Left ventricle myocardium inferior (tissue), 1 donor: ENCODE data around the gene TOR3A. TPM values are rescaled to one million over a fixed set of nuclear protein-coding genes. Genes with fewer than 3 reads are reported as not detected.
A peak's percentile ranks its signal among the peaks of the same experiment; 100 is the strongest.
"Not testable (repeated sequence)": the region's sequence is repeated elsewhere in the genome, so short reads cannot be mapped to it uniquely, and the experiment has no call there.

Source experiments
- DNase-seq: peaks from one replicate; pipeline ENCODE4 v3.0.0-alpha.2; 2020
- H3K27ac ChIP-seq: fragments of 200-600 bp; replicated peaks from 2 replicates; pipeline ENCODE4 v1.8.0; 2021
- H3K27me3 ChIP-seq: fragments of 200-600 bp; 2 replicates; pipeline ENCODE4 v1.8.0; 2021; ENCODE audit warnings: low read depth
- H3K36me3 ChIP-seq: fragments of 200-600 bp; 2 replicates; pipeline ENCODE4 v1.8.0; 2021
- H3K4me1 ChIP-seq: fragments of 200-600 bp; 2 replicates; pipeline ENCODE4 v1.8.0; 2021
- H3K4me3 ChIP-seq: fragments of 200-600 bp; 2 replicates; pipeline ENCODE4 v1.8.0; 2021; ENCODE audit warnings: mild to moderate bottlenecking, moderate library complexity
- H3K9me3 ChIP-seq: fragments of 200-600 bp; replicated peaks from 2 replicates; pipeline ENCODE4 v1.8.0; 2021
- intact Hi-C: fragments of 100-400 bp; cut with micrococcal nuclease; formaldehyde crosslinking; loops from one replicate; pipeline ENCODE4 v1.11.0; 2022
- total RNA-seq: library from RNA; stranded (reverse); fragmentation: NEBNext Ultra II Directional; extraction: Animal tissue kit (Norgen Biotek cat#: 25700); gene quantifications from one replicate; pipeline ENCODE4 v1.2.1, GENCODE V29; 2021
- TF ChIP-seq, protein P1 (sequence below): fragments of 200-600 bp; IDR thresholded peaks from 2 replicates; pipeline ENCODE4 v1.8.0; 2021; ENCODE audit warnings: antibody characterized with exemption, mild to moderate bottlenecking, borderline replicate concordance
- donor health status: DM: no; HTN: yes; CAD: no; lungs with severe emphysema.

TOR3A gene
- total RNA-seq, 1 donor from 2014 or later = 9.6 TPM

DNA sequence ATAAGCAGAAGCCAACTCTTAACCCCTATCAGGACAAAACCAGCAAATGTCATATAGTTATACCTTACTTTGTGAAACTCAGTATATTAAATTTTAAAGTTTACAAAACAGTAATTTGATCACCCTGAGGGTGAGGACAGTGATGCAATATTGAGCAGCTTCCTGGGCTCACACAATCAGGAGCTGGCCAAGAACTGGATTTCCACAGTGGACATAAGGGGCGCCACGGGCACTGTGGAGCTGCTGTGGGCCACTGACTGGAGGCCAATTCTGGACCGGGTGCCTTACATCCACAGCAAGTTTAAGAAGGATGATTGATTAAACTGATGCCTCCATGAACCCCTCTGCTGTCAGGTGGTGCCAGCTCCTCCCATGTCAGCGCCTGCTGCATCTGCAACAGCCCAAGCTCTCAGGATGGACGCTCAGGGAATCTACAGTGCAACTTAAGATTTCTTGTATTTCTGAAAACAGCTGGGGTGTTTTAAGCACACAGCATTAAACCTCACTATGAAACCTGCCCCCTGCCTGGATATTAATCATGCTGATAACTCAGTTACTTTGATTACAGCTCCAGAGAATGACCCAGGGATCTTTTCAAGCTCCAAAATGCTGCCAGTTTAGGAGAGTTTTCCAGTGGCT lies 55.9 kb downstream of the TOR3A start:
- Histone ChIP-seq H3K4me1 (peaks cover 29% of the 10 kb centered on the region), H3K27me3 (no peaks in the 10 kb centered on the region), H3K27ac (no peak overlapping the region), H3K4me3 (no peak overlapping the region), H3K36me3 (no peaks in the 10 kb centered on the region), H3K9me3 (no peaks in the 10 kb centered on the region)
- TF ChIP-seq, protein P1, sequence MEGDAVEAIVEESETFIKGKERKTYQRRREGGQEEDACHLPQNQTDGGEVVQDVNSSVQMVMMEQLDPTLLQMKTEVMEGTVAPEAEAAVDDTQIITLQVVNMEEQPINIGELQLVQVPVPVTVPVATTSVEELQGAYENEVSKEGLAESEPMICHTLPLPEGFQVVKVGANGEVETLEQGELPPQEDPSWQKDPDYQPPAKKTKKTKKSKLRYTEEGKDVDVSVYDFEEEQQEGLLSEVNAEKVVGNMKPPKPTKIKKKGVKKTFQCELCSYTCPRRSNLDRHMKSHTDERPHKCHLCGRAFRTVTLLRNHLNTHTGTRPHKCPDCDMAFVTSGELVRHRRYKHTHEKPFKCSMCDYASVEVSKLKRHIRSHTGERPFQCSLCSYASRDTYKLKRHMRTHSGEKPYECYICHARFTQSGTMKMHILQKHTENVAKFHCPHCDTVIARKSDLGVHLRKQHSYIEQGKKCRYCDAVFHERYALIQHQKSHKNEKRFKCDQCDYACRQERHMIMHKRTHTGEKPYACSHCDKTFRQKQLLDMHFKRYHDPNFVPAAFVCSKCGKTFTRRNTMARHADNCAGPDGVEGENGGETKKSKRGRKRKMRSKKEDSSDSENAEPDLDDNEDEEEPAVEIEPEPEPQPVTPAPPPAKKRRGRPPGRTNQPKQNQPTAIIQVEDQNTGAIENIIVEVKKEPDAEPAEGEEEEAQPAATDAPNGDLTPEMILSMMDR = no peak
- no peak for DNase-seq
- intact Hi-C loops = no loop called here

DNA sequence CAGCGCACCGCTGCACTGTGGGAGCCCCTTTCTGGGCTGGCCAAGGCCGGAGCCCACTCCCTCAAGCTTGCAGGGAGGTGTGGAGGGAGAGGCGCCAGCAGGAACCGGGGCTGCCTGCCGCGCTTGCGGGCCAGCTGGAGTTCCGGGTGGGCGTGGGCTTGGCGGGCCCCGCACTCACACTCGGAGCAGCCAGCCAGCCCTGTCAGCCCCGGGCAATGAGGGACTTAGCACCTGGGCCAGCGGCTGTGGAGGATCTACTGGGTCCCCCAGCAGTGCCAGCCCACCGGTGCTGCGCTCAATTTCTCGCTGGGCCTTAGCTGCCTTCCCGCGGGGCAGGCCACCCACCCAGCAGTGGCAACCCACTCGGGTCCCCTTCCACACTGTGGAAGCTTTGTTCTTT lies 56.9 kb downstream of the TOR3A start:
- intact Hi-C loops = not testable (repeated sequence)
- peaks cover 40% of the 10 kb centered on the region for H3K4me1 ChIP-seq

DNA sequence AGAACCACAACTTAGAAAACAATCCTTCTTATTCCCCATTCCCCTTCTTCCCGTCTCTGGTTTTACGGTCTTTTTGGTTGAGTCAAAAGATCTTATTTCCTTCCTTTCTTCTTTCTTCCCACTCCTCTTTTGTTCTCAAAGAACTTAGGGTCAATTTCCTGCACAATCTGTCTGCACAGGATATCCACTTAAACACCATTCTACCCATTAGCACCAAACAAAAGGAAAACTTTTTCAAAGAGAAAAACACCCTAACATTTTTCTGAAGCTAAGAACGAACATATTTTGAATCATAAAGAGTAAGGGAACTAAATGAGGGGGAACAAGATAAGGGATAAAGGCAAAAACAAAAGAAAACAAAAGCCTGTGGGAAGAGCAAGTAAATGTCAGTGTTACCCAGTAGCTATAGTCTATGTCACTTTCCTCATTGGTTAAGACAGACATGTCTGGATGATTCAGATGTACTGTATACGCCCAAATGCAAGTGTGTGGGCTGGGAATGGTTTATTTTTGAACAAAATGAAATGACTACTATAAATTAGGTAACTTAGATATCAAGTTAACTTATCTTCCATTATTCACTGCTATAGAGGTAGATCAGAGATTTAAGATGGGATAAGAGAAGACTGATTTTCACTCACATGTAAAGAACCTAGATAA lies 59.9 kb downstream of the TOR3A start:
- TF ChIP-seq, protein P1 = no peak
- Histone ChIP-seq H3K36me3 (no peaks in the 10 kb centered on the region), H3K9me3 (no peaks in the 10 kb centered on the region), H3K27ac (peak overlapping the region; percentile 33), H3K4me3 (peak overlapping the region; percentile 32), H3K27me3 (no peaks in the 10 kb centered on the region), H3K4me1 (peaks cover 44% of the 10 kb centered on the region)
- DNase-seq = no peak
- intact Hi-C loops = no loop called here

More for the DNA sequence above, 56.9 kb downstream of the TOR3A start:
- not testable (repeated sequence) for H3K27me3 ChIP-seq, H3K27ac ChIP-seq, DNase-seq, H3K9me3 ChIP-seq, H3K36me3 ChIP-seq, H3K4me3 ChIP-seq

DNA sequence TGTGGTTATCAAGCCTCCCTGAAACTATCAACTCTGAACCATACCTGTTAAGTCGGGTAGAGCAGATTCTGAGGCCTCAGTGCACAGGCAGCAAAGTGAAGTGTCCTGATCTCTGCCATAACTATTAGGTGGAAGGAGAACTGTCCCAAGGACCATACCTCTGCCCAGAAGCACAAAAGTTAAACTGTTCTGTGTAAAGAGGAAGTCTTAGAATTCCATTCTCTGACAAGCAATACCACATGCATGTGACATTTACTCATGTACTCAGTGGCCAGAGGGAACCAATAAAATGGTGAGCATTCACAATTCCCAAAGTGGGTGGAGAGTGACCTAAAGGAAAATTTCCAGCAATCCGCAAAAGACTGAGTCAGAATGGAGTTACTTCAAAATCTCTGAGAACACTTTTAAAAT lies 61.0 kb downstream of the TOR3A start:
- DNase-seq = no peak
- Histone ChIP-seq H3K4me1 (peaks cover 41% of the 10 kb centered on the region), H3K27ac (peak overlapping the region; percentile 43), H3K27me3 (no peaks in the 10 kb centered on the region), H3K4me3 (peak overlapping the region; percentile 32), H3K36me3 (no peaks in the 10 kb centered on the region), H3K9me3 (no peaks in the 10 kb centered on the region)
- TF ChIP-seq, protein P1 = no peak
- intact Hi-C loops = no loop called here

DNA sequence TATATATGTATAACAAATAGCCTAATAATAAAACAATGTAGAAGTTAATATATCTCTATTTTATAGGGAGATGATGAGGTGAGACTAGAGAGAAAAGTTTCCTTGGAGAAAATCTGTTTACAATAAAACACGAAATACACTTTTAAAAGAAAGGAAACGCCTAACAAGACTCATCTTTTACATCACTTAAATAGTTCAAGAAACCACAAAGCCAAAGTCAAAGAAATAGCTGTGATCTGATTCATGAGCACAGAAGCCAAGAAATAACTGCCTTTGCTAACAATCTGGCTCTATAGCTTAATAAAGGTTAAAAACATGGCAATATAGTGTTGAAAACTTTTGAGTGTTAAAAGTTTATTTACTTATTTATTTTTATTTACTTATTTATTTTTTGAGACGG lies 61.5 kb downstream of the TOR3A start:
- no peaks in the 10 kb centered on the region for H3K27me3 ChIP-seq
- peaks cover 36% of the 10 kb centered on the region for H3K4me1 ChIP-seq
- H3K9me3 ChIP-seq = no peaks in the 10 kb centered on the region
- no peak for DNase-seq
- no peak overlapping the region for H3K4me3 ChIP-seq
- TF ChIP-seq, protein P1 = no peak
- H3K36me3 ChIP-seq = no peaks in the 10 kb centered on the region
- peak overlapping the region; percentile 43 for H3K27ac ChIP-seq
- intact Hi-C loops = no loop called here

DNA sequence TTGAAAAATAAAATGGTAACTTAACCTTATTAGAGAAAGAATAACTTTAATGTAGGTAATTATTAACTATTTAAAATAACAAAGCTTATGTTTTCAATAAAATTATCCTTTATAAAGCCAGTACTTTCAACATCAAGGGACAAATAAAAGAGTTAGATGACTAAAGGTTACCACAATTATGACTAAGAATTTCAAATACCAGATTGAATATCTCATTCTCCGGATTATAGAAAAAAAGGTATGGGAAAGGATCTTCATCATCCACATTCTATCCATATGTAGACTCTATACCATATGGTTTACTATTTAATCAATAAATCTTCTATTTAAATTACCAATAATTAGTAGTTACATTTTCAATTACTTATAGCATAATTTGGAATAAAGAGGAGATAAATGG lies 62.8 kb downstream of the TOR3A start:
- Histone ChIP-seq H3K27me3 (no peaks in the 10 kb centered on the region), H3K4me3 (no peak overlapping the region), H3K36me3 (no peaks in the 10 kb centered on the region), H3K4me1 (peaks cover 35% of the 10 kb centered on the region), H3K27ac (no peak overlapping the region), H3K9me3 (peaks cover 5% of the 10 kb centered on the region)
- DNase-seq = no peak
- intact Hi-C loops = no loop called here
- TF ChIP-seq, protein P1 = no peak
